A549 (cell line): Measurements from ENCODE around the gene JAZF1. TPM values are rescaled to one million over a fixed set of nuclear protein-coding genes. Genes with fewer than 3 reads are reported as not detected.

Experiments
- ATAC-seq, 2 experiments: fragments of 200-7000 bp in 1 of 2; fragments of >200 bp in 1 of 2; cut with Nextera tagmentation in 1 of 2; cut with Tn5 transposase in 1 of 2; 3 replicates each; pipeline versions ENCODE4 v1.8.0 to v1.9.1; 2018 to 2020; ENCODE audit warnings: mild to moderate bottlenecking in 1 of 2, moderate library complexity in 1 of 2
- CTCF ChIA-PET: fragments of 300-600 bp; sonication (Branson Sonifier 250); formaldehyde crosslinking; extraction: SDS; loops from one replicate; lab custom pipeline; 2021; ENCODE audit warnings: antibody characterized with exemption, inconsistent platforms; lab: Yijun Ruan, JAX
- POLR2A ChIA-PET: fragments of 350-600 bp; formaldehyde crosslinking; extraction: SDS; loops from one replicate; lab custom pipeline; 2021; ENCODE audit warnings: antibody characterized with exemption, inconsistent platforms; lab: Yijun Ruan, JAX
- DNase-seq, 2 experiments: peaks; one replicate each; pipeline versions ENCODE4 v3.0.0 to v3.0.0-alpha.2; 2011 to 2016; ENCODE audit warnings: low read depth in 1 of 2, low spot score in 1 of 2
- FAIRE-seq: peaks from 2 replicates; lab custom pipeline; 2011; peaks lifted over from hg19 to GRCh38; lab: Jason Lieb, UNC
- H3K27ac ChIP-seq, 2 experiments: fragments of >200 bp; sonication (Bioruptor Twin); formaldehyde crosslinking; 3 replicates each; pipeline ENCODE4 v1.5.1; 2016 to 2017
- H3K4me1 ChIP-seq: fragments of >200 bp; sonication (Bioruptor Twin); formaldehyde crosslinking; 3 replicates; pipeline ENCODE4 v1.6.1; 2016
- H3K4me2 ChIP-seq: fragments of >200 bp; sonication (Bioruptor Twin); formaldehyde crosslinking; 3 replicates; pipeline ENCODE4 v1.6.1; 2016
- H3K4me3 ChIP-seq: fragments of >200 bp; sonication (Bioruptor Twin); formaldehyde crosslinking; 3 replicates; pipeline ENCODE4 v1.5.1; 2016
- H3K9me3 ChIP-seq: fragments of >200 bp; sonication (Bioruptor Twin); formaldehyde crosslinking; 3 replicates; pipeline ENCODE4 v1.6.1; 2016
- CBX2 ChIP-seq: fragments of 200-600 bp; sonication (generic); IDR thresholded peaks from 2 replicates; pipeline ENCODE4 v1.6.1; 2016; ENCODE audit warnings: low read depth, mild to moderate bottlenecking, borderline replicate concordance
- CBX8 ChIP-seq: fragments of 200-600 bp; sonication (generic); IDR thresholded peaks from 2 replicates; pipeline ENCODE4 v1.6.1; 2016
- CHD2 ChIP-seq: fragments of 150-350 bp; IDR thresholded peaks from 2 replicates; pipeline ENCODE4 v1.6.1; 2014; ENCODE audit warnings: low read length; ENCODE audit not compliant: partially characterized antibody
- CHD4 ChIP-seq: fragments of 200-600 bp; sonication (generic); IDR thresholded peaks from 2 replicates; pipeline ENCODE4 v1.6.1; 2016; ENCODE audit warnings: antibody characterized with exemption, mild to moderate bottlenecking, borderline replicate concordance
- ESRRA ChIP-seq: fragments of 150-350 bp; IDR thresholded peaks from 2 replicates; pipeline ENCODE4 v1.6.1; 2014; ENCODE audit warnings: mild to moderate bottlenecking, low read length, borderline replicate concordance
- FOSB ChIP-seq: fragments of 250-450 bp; sonication (Bioruptor Pico); IDR thresholded peaks from 2 replicates; pipeline ENCODE4 v1.5.0; 2020; ENCODE audit warnings: mild to moderate bottlenecking, moderate library complexity
- FOSL2 ChIP-seq, 2 experiments: fragments of 450-650 bp in 1 of 2; fragments of >200 bp in 1 of 2; sonication (Bioruptor Twin) in 1 of 2; formaldehyde crosslinking; IDR thresholded peaks; 2 replicates each; pipeline versions ENCODE4 v1.5.0 to v1.6.1; 2016 to 2020; ENCODE audit warnings: mild to moderate bottlenecking in 1 of 2, moderate library complexity in 1 of 2
- GATA3 ChIP-seq: IDR thresholded peaks from 2 replicates; pipeline ENCODE4 v1.6.1; 2012; ENCODE audit warnings: borderline replicate concordance
- HDAC2 ChIP-seq: fragments of 200-600 bp; sonication (generic); IDR thresholded peaks from 2 replicates; pipeline ENCODE4 v1.6.1; 2016
- HEYL ChIP-seq: fragments of 250-450 bp; sonication (Bioruptor Pico); IDR thresholded peaks from 2 replicates; pipeline ENCODE4 v1.8.0; 2021; ENCODE audit warnings: mild to moderate bottlenecking, moderate library complexity
- HOXA7 ChIP-seq: fragments of 250-450 bp; sonication (Bioruptor Pico); IDR thresholded peaks from 2 replicates; pipeline ENCODE4 v1.5.0; 2020; ENCODE audit warnings: mild to moderate bottlenecking, moderate library complexity
- HOXB5 ChIP-seq: fragments of 250-450 bp; sonication (Bioruptor Pico); IDR thresholded peaks from 2 replicates; pipeline ENCODE4 v1.5.0; 2020; ENCODE audit warnings: mild to moderate bottlenecking, moderate library complexity
- KDM5A ChIP-seq: fragments of 200-600 bp; sonication (generic); IDR thresholded peaks from 2 replicates; pipeline ENCODE4 v1.6.1; 2016; ENCODE audit warnings: antibody characterized with exemption, mild to moderate bottlenecking
- MAZ ChIP-seq: fragments of 150-350 bp; IDR thresholded peaks from 2 replicates; pipeline ENCODE4 v1.6.1; 2014; ENCODE audit warnings: antibody characterized with exemption, low read depth, low read length, borderline replicate concordance
- NFE2L2 ChIP-seq: fragments of 150-350 bp; conservative IDR thresholded peaks from 2 replicates; pipeline ENCODE4 v1.6.1; 2014; ENCODE audit warnings: low read length
- PHF8 ChIP-seq: fragments of 200-600 bp; sonication (generic); IDR thresholded peaks from 2 replicates; pipeline ENCODE4 v1.6.1; 2016; ENCODE audit warnings: low read depth, mild to moderate bottlenecking, antibody characterized with exemption, moderate library complexity, borderline replicate concordance
- RARB ChIP-seq: fragments of 250-450 bp; sonication (Bioruptor Pico); IDR thresholded peaks from 2 replicates; pipeline ENCODE4 v1.8.0; 2021; ENCODE audit warnings: mild to moderate bottlenecking, moderate library complexity
- RFX5 ChIP-seq: fragments of 450-650 bp; IDR thresholded peaks from 2 replicates; pipeline ENCODE4 v1.7.1; 2014; ENCODE audit warnings: antibody characterized with exemption, mild to moderate bottlenecking, moderate library complexity
- TP53 ChIP-seq: fragments of 250-450 bp; sonication (Bioruptor Pico); IDR thresholded peaks from 2 replicates; pipeline ENCODE4 v1.5.0; 2021; ENCODE audit warnings: mild to moderate bottlenecking, moderate library complexity
- ZFP36 ChIP-seq: fragments of 450-650 bp; IDR thresholded peaks from 2 replicates; pipeline ENCODE4 v1.6.1; 2014; ENCODE audit warnings: borderline replicate concordance; ENCODE audit not compliant: partially characterized antibody
- WGBS: methylation state at CpG from one replicate; pipeline ENCODE4 v1.1.6; 2017; ENCODE audit errors: missing lambda C conversion rate; 5-methylcytosine and 5-hydroxymethylcytosine counted together
- polyA plus RNA-seq, 4 experiments: library from polyadenylated mRNA; depleted of rRNA in 3 of 4; stranded (reverse); fragments of >200 nt; fragmentation: RNase III in 1 of 4; extraction: RNeasy Plus Mini Kit Qiagen cat#74134 plus additional on column Dnase treatment in 1 of 4; gene quantifications; 2 replicates in 3 of 4; 3 replicates in 1 of 4; pipeline ENCODE4 v1.2.3, GENCODE V29; 2011 to 2017
- TF ChIP-seq, protein P1 (sequence below): fragments of >200 bp; sonication (Bioruptor Twin); formaldehyde crosslinking; IDR thresholded peaks from 3 replicates; pipeline ENCODE4 v1.5.1; 2016

The JAZF1 gene
- polyA plus RNA-seq, 2 of the 4 experiments (the other 2 are of a cell fraction): 1.9 to 2.8 TPM

GRCh38 chr7:27940341-27940740 lies 240.3 kb downstream of the JAZF1 start (continued):
- TF ChIP-seq, protein P1, sequence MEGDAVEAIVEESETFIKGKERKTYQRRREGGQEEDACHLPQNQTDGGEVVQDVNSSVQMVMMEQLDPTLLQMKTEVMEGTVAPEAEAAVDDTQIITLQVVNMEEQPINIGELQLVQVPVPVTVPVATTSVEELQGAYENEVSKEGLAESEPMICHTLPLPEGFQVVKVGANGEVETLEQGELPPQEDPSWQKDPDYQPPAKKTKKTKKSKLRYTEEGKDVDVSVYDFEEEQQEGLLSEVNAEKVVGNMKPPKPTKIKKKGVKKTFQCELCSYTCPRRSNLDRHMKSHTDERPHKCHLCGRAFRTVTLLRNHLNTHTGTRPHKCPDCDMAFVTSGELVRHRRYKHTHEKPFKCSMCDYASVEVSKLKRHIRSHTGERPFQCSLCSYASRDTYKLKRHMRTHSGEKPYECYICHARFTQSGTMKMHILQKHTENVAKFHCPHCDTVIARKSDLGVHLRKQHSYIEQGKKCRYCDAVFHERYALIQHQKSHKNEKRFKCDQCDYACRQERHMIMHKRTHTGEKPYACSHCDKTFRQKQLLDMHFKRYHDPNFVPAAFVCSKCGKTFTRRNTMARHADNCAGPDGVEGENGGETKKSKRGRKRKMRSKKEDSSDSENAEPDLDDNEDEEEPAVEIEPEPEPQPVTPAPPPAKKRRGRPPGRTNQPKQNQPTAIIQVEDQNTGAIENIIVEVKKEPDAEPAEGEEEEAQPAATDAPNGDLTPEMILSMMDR: no peak
- TF ChIP-seq RFX5 (no peak), HOXB5 (CRISPR knock-in tag) (no peak), TP53 (CRISPR knock-in tag) (no peak), CBX2 (no peak)

GRCh38 chr7:27939893-27940292 lies 240.7 kb downstream of the JAZF1 start:
- Histone ChIP-seq H3K27ac (no peak overlapping the region), H3K9me3 (no peaks in the 10 kb centered on the region), H3K4me2 (no peak overlapping the region), H3K4me1 (peaks cover 6% of the 10 kb centered on the region; the same call in 1 of the 3 replicates), H3K4me3 (no peak overlapping the region)
- ATAC-seq (no peak), FAIRE-seq (no peak), DNase-seq (no peak)
- CTCF ChIA-PET: interaction anchor here (1.2 kb wide), 1 partner anchor 80 kb away, joined by 5 read pairs; no protein-coding TSS in a partner anchor
- TF ChIP-seq HOXA7: no peak
- TF ChIP-seq, protein P1: no peak
- TF ChIP-seq CBX8: no peak
- no peak for TF ChIP-seq RARB
- TF ChIP-seq NFE2L2: no peak
- no peak for TF ChIP-seq CHD4
- no peak for TF ChIP-seq PHF8
- no peak for TF ChIP-seq CHD2
- TF ChIP-seq GATA3: no peak
- TF ChIP-seq RFX5: no peak
- no peak for TF ChIP-seq FOSB
- TF ChIP-seq KDM5A: no peak
- TF ChIP-seq HEYL (CRISPR knock-in tag): no peak
- TF ChIP-seq FOSL2 (IDR thresholded peaks at IDR 0.05): no peak
- no peak for TF ChIP-seq FOSL2 (CRISPR knock-in tag; IDR thresholded peaks at IDR 0.05)
- TF ChIP-seq MAZ: no peak
- no peak for TF ChIP-seq ESRRA
- no peak for TF ChIP-seq HDAC2
- no peak for TF ChIP-seq ZFP36
- POLR2A ChIA-PET: no interaction called here
- 91% methylated on average over 10 of the region's 10 CpGs for WGBS

DNA sequence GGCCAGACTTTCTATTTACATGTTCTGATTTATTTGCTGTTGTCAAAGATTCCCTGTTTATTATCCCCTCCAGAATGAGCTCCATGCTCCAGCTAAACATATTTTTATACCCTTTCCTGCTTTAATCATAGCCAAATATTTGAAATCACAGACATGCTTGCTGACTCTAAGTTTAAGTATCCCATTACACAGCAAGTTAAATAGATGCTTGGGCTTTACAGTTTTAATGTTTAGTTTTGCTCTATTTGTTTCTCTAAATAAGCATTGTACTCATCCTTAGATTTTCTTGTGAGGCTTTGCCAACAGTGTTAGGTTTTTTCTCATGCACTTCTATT lies 243.9 kb downstream of the JAZF1 start:
- CTCF ChIA-PET: interaction anchor here (0.7 to 2.6 kb wide), 7 partner anchors 12 to 742 kb away, joined by 3 to 15 read pairs (median 3); no protein-coding TSS in a partner anchor
- H3K27ac ChIP-seq: no peak overlapping the region
- TF ChIP-seq GATA3 (0 out of 2 replicates have a peak, but pooled peaks have one; percentile 20), TP53 (CRISPR knock-in tag) (no peak)
- TF ChIP-seq, all 56 proteins: peak for 1
- H3K4me1 ChIP-seq: peaks cover 6% of the 10 kb centered on the region; the same call in 1 of the 3 replicates
- FAIRE-seq: no peak
- POLR2A ChIA-PET: no interaction called here
- H3K9me3 ChIP-seq: no peaks in the 10 kb centered on the region
- no peak overlapping the region for H3K4me3 ChIP-seq
- peak in 1 of 2 experiments; percentile 50; a peak in 2 of 6 replicates for ATAC-seq
- no peak overlapping the region for H3K4me2 ChIP-seq
- peak in 1 of 2 experiments; percentile 8 for DNase-seq
